ENCODE data around the gene SASH1. TPM values are rescaled to one million over a fixed set of nuclear protein-coding genes. Genes with fewer than 3 reads are reported as not detected.

The SASH1 gene
- total and polyA plus RNA-seq, 8 donors: 5.8 to 82.6 (median 16.3) TPM

DNA sequence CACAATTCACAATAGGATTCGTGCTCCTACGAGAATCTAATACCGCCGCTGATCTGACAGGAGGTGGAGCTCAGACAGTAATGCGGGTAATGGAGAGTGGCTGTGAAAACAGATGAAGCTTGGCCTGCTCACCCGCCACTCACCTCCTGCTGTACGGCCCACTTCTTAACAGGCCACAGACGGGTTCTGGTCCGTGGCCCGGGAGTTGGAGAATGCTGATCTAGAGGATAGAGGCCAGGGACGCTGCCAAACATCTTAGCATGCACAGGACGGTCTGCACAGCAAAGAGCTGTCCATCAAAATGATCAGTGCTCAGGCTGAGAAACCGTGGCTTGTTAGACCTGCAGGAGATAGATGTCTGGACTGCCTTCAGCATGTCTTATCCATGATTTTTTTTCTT is 186.4 kb downstream of the SASH1 start:
- Histone ChIP-seq H3K27me3 (no peaks in the 10 kb centered on the region), H3K36me3 (peaks cover 24 to 66% (median 63%) of the 10 kb centered on the region in 4 donors), H3K4me1 (peaks cover 3 to 17% (median 11%) of the 10 kb centered on the region in 4 donors), H3K9me3 (no peaks in the 10 kb centered on the region), H3K4me3 (no peak overlapping the region), H3K27ac (no peak overlapping the region)
- no peak for DNase-seq
- no peak for TF ChIP-seq POLR2A (IDR thresholded peaks at IDR 0.05)
- no peak for TF ChIP-seq CTCF (IDR thresholded peaks at IDR 0.05)
- TF ChIP-seq EP300 (IDR thresholded peaks at IDR 0.05): no peak
- TF ChIP-seq POLR2AphosphoS5 (IDR thresholded peaks at IDR 0.05): no peak
- 89 to 95% (median 92%) methylated on average over 13 of the region's 13 CpGs for WGBS, 5 donors
- intact Hi-C loops (cut with DNase I; ENCODE audit: low total_unique reads): no loop called here

DNA sequence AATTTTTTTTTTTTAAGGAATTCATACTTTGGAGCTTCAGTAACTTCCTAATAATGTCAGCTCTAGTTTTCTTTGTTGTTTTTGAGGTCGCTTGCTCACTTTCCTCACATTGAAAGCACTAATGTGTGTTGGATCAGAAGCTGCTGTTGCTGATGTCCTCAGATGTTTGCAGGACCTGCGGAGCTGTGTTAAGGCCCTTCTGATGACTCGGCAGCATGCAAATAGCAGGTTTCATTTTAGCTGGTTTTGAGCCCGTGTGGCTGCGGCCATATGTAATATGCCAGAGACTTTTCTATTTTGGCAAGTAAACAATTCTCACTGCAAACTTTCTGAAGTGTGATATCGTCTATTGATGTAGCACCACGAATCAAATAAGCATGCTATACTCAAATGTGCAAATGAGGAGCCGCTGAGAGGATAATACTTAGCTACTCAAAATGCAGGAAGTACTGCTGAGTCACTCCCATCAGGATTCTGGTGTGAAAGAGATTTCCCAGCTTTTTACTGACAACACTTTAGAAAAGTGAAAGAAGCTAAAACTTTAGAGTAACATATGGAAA is 187.8 kb downstream of the SASH1 start:
- Histone ChIP-seq H3K9me3 (no peaks in the 10 kb centered on the region), H3K27ac (peak overlapping the region in 3 of 5 donors; percentile 25 to 53 (median 41)), H3K36me3 (peaks cover 39 to 79% (median 74%) of the 10 kb centered on the region in 4 donors), H3K4me3 (no peak overlapping the region), H3K27me3 (no peaks in the 10 kb centered on the region), H3K4me1 (peaks cover 0 to 13% (median 3%) of the 10 kb centered on the region in 4 donors)
- intact Hi-C loops (cut with DNase I; ENCODE audit: low total_unique reads): no loop called here
- DNase-seq: peak in 1 of 2 donors; percentile 42
- WGBS, 5 donors: 47 to 69% (median 59%) methylated on average over 8 of the region's 8 CpGs
- TF ChIP-seq POLR2AphosphoS5 (IDR thresholded peaks at IDR 0.05) (no peak), CTCF (IDR thresholded peaks at IDR 0.05) (no peak), EP300 (IDR thresholded peaks at IDR 0.05) (no peak), POLR2A (IDR thresholded peaks at IDR 0.05) (no peak)

DNA sequence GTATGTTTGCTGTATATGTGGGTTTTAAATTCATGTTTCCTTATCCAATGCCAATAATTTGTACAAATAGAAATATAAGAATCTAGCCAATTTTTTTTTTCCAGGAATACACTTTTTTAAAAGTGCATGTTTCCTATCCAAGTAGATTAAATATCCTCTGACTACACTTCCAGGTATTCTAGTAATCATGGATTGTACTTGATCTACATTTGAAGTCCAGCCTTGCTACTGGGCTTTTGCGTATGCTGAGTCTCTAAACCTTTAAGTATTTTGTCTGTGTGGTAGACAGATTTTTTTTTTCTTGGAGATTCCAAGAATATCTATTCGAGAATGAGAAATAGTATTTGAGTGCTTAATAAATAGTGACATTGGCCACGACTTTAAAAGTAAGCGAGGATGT is 188.3 kb downstream of the SASH1 start:
- intact Hi-C loops (cut with DNase I; ENCODE audit: low total_unique reads): no loop called here
- H3K27ac ChIP-seq: peak overlapping the region in 3 of 5 donors; percentile 25 to 53 (median 41)
- peaks cover 42 to 79% (median 74%) of the 10 kb centered on the region in 4 donors for H3K36me3 ChIP-seq

DNA sequence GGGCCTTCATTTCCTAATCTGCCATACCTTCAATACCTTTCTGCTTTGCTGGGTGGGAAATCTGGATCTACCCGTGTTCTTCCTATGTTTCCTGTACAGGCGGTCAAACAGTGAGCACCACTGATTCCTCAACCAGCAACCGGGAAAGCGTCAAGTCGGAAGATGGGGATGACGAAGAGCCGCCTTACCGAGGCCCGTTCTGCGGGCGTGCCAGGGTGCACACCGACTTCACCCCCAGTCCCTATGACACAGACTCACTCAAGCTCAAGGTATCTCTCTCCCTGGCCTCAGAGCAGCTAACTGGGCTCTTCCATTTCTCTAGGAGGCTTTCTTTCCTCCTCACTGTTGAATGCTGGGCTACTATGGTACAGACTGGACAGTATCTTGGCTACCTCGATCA is 190.1 kb downstream of the SASH1 start:
- H3K4me3 ChIP-seq: no peak overlapping the region
- H3K27me3 ChIP-seq: no peaks in the 10 kb centered on the region
- 96 to 98% (median 97%) methylated on average over 13 of the region's 13 CpGs for WGBS, 5 donors
- no peaks in the 10 kb centered on the region for H3K9me3 ChIP-seq
- peaks cover 0 to 9% (median 0%) of the 10 kb centered on the region in 4 donors for H3K4me1 ChIP-seq
- peaks cover 38 to 83% (median 76%) of the 10 kb centered on the region in 4 donors for H3K36me3 ChIP-seq
- H3K27ac ChIP-seq: no peak overlapping the region
- intact Hi-C loops (cut with DNase I; ENCODE audit: low total_unique reads): no loop called here
- no peak for DNase-seq
- no peak for TF ChIP-seq POLR2A (IDR thresholded peaks at IDR 0.05)
- no peak for TF ChIP-seq CTCF (IDR thresholded peaks at IDR 0.05)
- TF ChIP-seq POLR2AphosphoS5 (IDR thresholded peaks at IDR 0.05): no peak
- no peak for TF ChIP-seq EP300 (IDR thresholded peaks at IDR 0.05)

More for the DNA sequence above, 188.3 kb downstream of the SASH1 start:
- DNase-seq: no peak
- Histone ChIP-seq H3K9me3 (no peaks in the 10 kb centered on the region), H3K27me3 (no peaks in the 10 kb centered on the region), H3K4me3 (no peak overlapping the region), H3K4me1 (peaks cover 0 to 9% (median 0%) of the 10 kb centered on the region in 4 donors)
- TF ChIP-seq EP300 (IDR thresholded peaks at IDR 0.05) (no peak), POLR2A (IDR thresholded peaks at IDR 0.05) (no peak), CTCF (IDR thresholded peaks at IDR 0.05) (no peak), POLR2AphosphoS5 (IDR thresholded peaks at IDR 0.05) (no peak)
- 82 to 93% (median 89%) methylated on average over 4 of the region's 4 CpGs for WGBS, 5 donors
